Measurements from ENCODE around the gene SPI1. TPM values are rescaled to one million over a fixed set of nuclear protein-coding genes. Genes with fewer than 3 reads are reported as not detected.
"Not testable (repeated sequence)": the region's sequence is repeated elsewhere in the genome, so short reads cannot be mapped to it uniquely, and the experiment has no call there.

SPI1 gene
- total RNA-seq, 1 experiment from 2014 or later: not detected

DNA sequence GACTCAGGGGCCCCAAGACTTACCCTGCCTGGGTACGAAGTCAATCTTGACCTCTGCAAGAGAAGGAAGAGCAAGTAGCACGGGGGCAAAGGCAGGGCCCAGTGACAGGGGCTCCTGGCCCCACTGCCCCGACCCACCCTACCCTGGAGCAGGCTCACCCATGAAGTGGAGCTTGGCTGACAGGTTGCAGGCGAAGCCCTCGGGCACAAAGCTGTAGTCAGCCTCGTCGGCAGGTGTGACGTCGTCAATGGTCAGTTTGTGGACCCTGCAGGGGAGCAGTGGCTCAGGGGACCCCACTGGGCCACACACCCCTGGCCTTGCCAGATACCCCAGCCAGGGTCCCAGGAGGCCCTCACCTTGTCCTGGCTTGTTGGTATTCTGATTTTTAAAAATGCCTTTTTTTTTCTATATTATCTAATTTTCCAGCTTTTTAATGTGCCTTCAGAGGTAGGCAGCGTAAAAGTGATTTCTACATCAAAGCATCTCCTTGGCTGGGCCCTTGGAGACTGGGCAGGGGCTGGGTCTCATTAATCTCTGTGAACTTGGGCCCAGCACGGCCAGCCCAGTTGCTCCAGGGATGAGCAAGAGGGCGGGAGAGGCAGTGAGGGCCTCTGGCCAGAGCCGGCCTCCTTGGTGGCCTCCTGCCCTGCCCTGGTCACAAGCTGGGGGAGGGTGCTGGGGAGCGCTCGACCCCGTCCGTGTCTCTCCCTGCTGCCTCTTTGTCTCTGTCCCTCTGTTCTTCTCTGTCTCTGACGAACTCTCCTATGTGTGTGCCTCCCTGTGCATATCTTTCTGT lies 37.2 kb downstream of the SPI1 start:
- DNase-seq (ENCODE audit: low spot score): no peak

DNA sequence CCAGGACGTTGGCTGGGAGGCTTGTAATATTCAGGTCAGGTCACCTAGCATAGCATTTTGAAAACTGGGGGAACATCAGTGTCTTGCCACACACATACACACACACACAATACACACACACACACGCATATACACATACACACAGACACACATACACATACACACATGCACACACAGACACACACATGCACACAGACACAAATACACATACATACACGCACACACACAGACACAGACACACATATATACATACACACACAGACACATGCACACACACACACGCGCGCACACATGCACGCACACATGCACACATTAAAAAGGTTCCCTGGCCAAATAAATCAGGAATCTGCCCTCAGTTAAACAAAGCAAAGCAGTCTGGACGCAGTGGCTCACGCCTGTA lies 38.3 kb downstream of the SPI1 start:
- no peak for DNase-seq (ENCODE audit: low spot score)

DNA sequence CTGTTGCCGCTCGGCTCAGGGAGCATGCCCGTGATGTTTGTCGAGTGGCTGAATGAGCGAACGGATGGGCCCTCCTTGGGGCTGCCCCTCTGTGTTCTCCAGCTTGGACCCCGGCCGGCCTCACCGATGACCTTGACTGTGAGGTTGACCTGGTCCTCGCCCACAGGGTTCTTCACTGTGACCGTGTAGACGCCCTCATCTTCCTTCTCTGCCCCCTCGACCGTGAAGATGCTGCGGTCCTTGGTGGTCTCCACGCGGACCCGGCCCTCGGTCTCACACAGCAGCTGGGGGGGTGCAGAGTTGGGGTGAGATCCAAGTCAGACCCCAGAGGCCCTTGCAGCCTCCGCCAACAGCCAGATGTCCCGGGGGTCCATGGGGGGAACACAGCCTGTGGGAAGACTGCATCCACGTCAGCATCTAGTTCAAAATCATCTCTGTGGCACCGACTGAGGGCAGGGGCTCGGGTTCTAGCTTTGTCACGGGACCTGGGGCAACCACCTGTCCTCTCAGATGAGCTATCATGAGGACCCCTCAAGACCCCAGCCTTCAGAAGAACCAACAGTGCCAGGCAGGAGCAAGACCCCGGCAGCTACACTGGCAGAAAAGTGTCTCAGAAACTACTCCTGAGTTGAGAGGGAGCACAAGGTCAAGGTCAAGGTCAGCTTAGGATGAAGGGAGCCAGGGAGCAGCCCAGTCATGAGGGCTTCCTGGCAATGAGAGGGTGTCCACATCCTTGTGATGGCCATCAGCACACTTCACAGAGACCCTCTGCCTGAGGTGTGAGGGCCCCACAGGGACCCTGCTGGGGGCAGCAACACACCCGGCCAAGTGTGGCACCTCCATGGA lies 39.7 kb downstream of the SPI1 start:
- DNase-seq (ENCODE audit: low spot score): no peak

DNA sequence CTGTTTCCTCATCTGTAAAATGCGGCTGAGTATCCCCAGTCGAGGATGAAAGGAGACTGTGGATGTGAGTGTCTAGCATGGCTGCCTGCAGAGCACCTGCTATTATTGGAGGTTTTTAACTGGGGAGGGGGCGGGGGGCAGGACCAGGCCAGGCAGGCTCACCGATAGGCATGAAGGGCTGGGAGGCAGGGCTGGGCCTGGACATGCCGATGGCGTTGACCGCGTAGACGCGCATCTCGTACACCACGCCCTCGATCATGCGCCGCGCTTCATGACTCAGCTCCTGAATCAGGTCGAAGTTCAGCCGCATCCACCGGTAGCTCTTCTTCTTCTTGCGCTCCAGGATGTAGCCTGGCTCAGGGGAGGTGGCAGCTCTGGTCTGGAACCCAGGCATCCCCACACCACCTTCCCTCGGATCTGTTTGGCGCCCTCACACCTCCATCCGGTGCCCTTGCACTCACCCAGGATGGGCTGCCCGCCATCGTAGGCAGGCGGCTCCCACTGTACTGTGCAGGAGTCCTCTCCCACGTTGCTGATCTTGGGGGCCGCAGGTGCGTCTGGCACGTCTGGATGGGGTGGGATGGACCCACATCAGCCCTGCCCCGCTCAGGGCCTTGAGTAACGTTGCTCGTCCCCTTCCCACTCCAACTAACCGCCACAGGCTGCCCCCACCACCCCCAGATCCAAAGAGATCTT lies 41.0 kb downstream of the SPI1 start:
- peak; percentile 75 for DNase-seq (ENCODE audit: low spot score)

DNA sequence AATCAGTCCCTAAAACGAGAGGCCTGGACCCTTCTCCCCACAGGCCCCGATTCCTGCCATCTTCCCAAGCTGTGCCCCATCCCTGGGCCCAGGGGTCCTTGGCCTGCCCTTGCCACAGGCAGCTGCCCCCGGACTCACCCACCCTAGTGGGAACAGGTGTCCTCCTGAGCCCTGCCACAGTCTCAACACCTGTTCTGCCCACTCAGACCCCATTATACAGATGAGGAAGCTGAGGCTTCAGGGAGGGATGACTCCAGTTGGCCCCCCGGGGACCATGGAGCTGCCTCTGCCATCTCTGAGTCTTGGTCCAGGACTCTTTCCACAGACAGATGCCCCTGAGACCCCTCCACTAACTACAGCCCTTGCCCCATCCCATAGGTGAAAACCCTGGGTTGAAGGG lies 41.8 kb downstream of the SPI1 start:
- DNase-seq (ENCODE audit: low spot score): no peak

DNA sequence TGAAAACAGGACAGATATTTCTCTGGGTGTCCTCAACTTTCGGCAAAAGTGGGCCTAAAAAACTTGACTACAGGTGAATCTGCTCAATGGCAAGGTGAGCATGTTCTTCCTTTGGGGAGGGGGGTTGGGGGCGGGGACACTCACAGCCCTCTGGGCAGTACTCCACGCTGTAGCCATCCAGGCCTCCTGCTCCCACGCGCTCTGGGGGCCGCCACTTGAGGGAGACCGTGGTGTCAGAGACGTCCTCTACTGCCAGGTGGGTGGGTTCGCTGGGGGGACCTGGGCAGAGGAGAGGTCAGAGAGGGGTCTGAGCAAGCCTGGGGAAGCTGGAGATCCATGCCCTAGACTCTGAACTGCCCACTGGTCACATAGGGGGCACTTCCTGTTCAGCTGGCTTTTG lies 42.6 kb downstream of the SPI1 start:
- DNase-seq (ENCODE audit: low spot score): no peak

DNA sequence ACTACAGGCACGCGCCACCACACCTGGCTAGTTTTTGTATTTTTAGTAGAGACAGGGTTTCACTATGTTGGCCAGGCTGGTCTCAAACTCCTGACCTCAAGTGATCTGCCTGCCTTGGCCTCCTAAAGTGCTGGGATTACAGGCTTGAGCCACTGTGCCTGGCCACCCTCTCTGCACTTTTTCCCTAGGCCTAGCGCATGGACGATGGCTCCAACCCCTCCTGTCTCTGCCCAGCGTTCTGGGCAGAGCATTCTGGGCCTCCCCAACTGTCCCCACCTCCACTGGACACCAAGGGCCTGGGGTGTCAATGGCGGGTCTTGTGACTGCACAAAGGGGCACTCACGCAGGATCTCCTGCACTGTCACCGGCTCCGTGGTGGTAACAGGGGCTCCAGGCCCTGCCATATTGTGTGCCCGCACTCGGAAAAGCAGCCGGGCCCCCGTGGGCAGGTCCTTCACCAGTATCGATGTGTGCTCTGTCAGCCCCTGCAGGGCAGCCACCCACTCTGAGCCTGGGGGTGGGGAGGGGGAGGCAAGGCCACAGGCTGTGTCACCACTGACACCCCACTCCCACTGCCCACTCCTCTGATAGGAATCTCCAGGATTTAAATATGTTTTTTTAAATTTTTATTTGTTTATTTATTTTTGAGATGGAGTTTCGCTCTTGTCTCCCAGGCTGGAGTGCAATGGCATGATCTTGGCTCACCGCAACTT lies 43.5 kb downstream of the SPI1 start:
- not testable (repeated sequence) for DNase-seq (ENCODE audit: low spot score)

- DNase-seq (ENCODE audit: low spot score): no peak
Measured at GRCh38 chr11:47333886-47334443, 44.4 kb downstream of the SPI1 start.

- no peak for DNase-seq (ENCODE audit: low spot score)
Measured at GRCh38 chr11:47333526-47333845, 44.9 kb downstream of the SPI1 start.

GRCh38 chr11:47332791-47333525 lies 45.4 kb downstream of the SPI1 start:
- no peak for DNase-seq (ENCODE audit: low spot score)

GRCh38 chr11:47332303-47332711 lies 46.0 kb downstream of the SPI1 start:
- no peak for DNase-seq (ENCODE audit: low spot score)

GRCh38 chr11:47331454-47332302 lies 46.7 kb downstream of the SPI1 start:
- DNase-seq (ENCODE audit: low spot score): peak; percentile 30

DNA sequence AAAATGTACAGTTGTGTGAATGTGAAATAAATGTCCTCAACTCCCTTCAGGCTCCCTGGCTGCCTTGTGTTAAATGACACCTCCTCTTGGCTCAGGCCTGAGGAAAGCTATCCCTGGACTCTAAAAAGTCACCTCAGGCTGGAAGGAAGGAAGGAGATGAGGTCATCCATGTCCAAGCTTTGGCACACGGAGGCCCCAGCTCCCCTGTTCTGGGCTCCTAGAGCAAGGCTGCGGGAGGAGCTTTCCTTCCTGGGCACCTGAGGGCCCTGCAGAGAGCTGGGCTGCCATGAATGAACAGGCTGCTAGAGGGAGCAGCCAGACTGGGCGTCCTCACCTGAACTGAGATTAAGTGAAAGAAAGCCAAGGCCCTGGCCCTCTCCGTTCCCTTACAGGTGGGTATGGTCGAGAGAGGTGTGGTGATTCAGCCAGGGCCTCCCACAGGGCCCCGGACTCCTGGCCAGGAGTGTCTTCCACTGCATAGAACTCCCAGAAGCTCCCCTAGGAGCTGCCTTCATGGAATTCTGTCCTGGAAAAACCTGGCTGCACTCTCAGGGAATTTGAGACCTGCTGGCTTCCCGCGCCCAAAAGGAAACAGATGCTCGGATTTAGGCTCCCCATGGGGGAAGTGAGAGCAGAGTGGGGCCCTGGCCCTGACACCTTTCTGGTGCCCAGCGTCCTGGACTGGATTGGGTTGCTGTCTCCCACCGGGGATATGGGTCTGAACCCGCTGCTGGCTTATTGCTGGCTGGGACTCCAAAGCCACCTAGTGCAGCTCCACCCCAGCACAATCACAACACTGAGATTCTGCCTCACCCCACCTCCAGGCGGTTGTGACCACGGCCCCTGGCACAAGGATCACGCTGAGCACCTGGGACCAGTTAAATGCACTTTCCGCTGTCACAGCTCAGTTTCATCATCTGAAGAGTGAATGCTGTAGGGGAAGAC lies 48.1 kb downstream of the SPI1 start:
- no peak for DNase-seq (ENCODE audit: low spot score)

GRCh38 chr11:47329431-47329986 lies 48.8 kb downstream of the SPI1 start:
- no peak for DNase-seq (ENCODE audit: low spot score)

GRCh38 chr11:47328449-47329390 lies 49.6 kb downstream of the SPI1 start:
- DNase-seq (ENCODE audit: low spot score): no peak

DNA sequence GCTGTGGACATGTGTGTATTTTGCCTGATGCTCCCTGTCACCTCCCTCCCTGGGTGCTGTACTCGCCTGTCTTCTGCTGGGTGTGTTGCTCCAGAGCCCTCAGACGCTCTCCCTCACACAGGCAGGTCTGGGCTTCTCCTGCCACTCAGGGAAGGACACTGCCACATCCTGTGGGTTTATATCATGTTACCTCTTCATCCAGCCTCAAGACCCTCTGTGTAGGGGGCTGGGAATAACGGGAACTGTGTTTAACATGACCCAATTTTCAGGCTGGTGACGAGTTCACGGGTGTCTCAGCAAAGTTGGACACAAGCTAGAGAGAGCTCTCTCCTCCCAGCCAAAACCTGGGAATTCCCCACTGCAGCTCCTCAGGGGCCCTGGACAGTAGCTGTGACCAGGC lies 50.4 kb downstream of the SPI1 start:
- no peak for DNase-seq (ENCODE audit: low spot score)

DNA sequence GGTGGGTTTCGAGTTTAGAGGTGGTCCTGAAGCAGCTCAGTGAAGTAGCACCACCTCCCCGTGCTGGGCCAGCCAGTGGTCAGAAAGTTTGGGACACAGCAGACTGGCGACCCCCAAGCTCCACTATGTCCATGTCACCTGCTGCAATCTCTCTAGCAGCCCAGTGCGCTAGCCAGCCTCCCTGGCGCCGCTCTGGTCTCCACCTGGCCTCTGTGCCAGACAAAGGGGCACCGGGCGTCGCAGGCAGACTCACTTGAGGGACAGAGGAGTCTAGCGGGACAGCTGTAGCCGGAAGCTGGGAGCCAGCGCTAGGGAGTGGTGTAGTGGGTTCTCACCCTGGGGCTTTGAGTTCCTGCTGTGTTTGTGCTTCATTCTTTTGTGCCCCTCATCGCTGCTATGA lies 51.3 kb downstream of the SPI1 start:
- DNase-seq (ENCODE audit: low spot score): no peak

All from HT-29 (cell line).